ENCODE results near the gene ITPR1.

Gene ITPR1

DNA sequence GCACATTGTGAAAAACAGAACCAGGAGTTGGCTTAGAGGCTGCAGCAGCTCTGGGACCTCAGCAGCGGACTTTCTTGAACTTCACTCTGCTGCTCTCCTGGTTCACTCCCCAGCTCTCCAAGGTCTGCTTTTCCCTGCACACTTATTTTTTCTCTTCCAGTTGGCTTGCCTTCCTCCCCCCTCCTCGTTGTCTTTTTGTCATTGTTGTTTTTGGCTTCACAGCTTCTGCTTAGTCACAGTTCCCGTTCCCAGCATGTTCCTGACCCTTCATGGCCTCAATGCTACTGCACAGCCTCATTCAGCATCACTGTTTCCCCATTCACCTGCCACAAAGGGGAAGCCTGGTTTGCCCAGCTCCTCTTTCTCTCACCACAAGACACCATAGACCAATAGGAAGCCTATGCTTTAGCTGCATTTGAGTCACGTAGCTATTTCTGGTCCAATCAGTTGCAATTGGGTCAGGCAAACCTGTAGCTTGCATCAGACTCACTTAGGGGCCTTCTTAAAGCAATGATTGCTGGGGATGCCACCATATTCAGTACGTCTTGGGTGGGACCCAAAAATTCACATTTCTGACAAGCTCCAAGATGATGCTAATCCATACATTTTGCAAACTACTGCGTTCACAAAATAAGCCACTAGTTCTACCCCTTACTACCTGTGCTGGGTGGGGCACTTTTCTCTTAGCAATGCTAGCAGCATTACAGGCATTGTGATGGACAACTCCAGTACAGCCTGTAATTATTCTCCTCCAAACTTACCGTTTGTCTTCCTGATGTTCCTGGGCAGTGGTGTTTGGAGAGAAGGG is 18.3 kb upstream of the ITPR1 start:
- Histone ChIP-seq H3K4me3 (replicated peaks; ENCODE audit: insufficient read depth, low read length) (peak overlapping the region; percentile 9), H3K27ac (replicated peaks) (peak overlapping the region; percentile 85), H3K27me3 (ENCODE audit: insufficient read depth, poor library complexity, severe bottlenecking) (no peaks in the 10 kb centered on the region)
- TF ChIP-seq POLR2AphosphoS5 (IDR thresholded peaks at IDR 0.05; ENCODE audit: low read depth) = peak; percentile 84
- TF ChIP-seq, protein P1, sequence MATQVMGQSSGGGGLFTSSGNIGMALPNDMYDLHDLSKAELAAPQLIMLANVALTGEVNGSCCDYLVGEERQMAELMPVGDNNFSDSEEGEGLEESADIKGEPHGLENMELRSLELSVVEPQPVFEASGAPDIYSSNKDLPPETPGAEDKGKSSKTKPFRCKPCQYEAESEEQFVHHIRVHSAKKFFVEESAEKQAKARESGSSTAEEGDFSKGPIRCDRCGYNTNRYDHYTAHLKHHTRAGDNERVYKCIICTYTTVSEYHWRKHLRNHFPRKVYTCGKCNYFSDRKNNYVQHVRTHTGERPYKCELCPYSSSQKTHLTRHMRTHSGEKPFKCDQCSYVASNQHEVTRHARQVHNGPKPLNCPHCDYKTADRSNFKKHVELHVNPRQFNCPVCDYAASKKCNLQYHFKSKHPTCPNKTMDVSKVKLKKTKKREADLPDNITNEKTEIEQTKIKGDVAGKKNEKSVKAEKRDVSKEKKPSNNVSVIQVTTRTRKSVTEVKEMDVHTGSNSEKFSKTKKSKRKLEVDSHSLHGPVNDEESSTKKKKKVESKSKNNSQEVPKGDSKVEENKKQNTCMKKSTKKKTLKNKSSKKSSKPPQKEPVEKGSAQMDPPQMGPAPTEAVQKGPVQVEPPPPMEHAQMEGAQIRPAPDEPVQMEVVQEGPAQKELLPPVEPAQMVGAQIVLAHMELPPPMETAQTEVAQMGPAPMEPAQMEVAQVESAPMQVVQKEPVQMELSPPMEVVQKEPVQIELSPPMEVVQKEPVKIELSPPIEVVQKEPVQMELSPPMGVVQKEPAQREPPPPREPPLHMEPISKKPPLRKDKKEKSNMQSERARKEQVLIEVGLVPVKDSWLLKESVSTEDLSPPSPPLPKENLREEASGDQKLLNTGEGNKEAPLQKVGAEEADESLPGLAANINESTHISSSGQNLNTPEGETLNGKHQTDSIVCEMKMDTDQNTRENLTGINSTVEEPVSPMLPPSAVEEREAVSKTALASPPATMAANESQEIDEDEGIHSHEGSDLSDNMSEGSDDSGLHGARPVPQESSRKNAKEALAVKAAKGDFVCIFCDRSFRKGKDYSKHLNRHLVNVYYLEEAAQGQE (IDR thresholded peaks at IDR 0.05; ENCODE audit: insufficient replicate concordance, low read depth) = no peak
- TF ChIP-seq SPI1 (IDR thresholded peaks at IDR 0.05; ENCODE audit: borderline replicate concordance, low read depth) = peak; percentile 91; the same call in 1 of the 2 replicates
- peak; percentile 97 to 99 for DNase-seq (ENCODE audit: low read depth in 1 of 2, low spot score in 1 of 2)

DNA sequence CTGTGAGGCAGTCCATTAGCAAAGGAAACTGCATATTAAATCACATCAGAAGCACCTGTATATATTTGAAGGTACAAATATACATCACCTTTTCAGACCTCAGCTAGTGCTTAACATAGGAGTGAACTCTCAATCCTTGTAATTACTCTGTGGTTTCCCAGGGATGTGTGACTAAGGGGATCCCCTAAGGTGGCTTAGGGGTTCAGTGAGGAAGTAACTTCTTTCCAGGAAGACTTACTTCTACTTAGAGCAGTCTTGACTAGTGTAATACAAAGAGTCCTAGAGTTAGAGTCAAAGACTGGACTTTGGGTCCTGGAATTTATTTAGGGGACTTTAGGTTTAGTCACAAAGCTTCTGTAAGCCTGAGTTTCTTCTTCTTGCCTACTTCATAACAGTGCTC is 17.3 kb upstream of the ITPR1 start:
- DNase-seq (ENCODE audit: low read depth in 1 of 2, low spot score in 1 of 2) = peak in 1 of 2 experiments; percentile 14
- peak overlapping the region; percentile 85 for H3K27ac ChIP-seq (replicated peaks)
- H3K27me3 ChIP-seq (ENCODE audit: insufficient read depth, poor library complexity, severe bottlenecking) = no peaks in the 10 kb centered on the region
- TF ChIP-seq POLR2AphosphoS5 (IDR thresholded peaks at IDR 0.05; ENCODE audit: low read depth) = no peak
- peak; percentile 53; the same call in 1 of the 2 replicates for TF ChIP-seq SPI1 (IDR thresholded peaks at IDR 0.05; ENCODE audit: borderline replicate concordance, low read depth)
- H3K4me3 ChIP-seq (replicated peaks; ENCODE audit: insufficient read depth, low read length) = no peak overlapping the region

DNA sequence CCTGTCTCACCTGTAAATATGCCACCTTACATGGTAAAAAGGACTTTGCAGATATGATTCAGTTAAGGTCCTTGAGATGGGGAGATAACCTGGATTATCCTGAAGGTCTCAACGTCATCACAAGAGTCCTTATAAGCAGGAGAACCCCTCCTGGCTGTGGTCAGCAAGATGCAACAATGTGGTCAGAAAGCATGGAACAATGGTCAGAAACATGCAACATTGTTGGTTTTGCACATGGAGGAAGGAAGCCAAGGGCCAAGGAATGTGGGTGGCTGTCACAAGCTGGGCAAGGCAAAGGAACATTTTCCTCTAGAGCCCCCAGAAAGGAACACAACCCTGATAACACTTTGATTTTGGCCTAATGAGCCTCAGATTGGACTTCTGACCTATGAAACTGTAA is 16.7 kb upstream of the ITPR1 start:
- TF ChIP-seq POLR2AphosphoS5 (IDR thresholded peaks at IDR 0.05; ENCODE audit: low read depth) (peak; percentile 40; the same call in 1 of the 2 replicates), GABPA (IDR thresholded peaks at IDR 0.05; ENCODE audit: low read depth) (no peak)
- TF ChIP-seq, protein P1 (IDR thresholded peaks at IDR 0.05; ENCODE audit: insufficient replicate concordance, low read depth) = no peak
- peak overlapping the region; percentile 85; the same call in 1 of the 2 replicates for H3K27ac ChIP-seq (replicated peaks)
- peak; percentile 15 to 92 for DNase-seq (ENCODE audit: low read depth in 1 of 2, low spot score in 1 of 2)
- H3K4me3 ChIP-seq (replicated peaks; ENCODE audit: insufficient read depth, low read length) = no peak overlapping the region
- no peaks in the 10 kb centered on the region for H3K27me3 ChIP-seq (ENCODE audit: insufficient read depth, poor library complexity, severe bottlenecking)

DNA sequence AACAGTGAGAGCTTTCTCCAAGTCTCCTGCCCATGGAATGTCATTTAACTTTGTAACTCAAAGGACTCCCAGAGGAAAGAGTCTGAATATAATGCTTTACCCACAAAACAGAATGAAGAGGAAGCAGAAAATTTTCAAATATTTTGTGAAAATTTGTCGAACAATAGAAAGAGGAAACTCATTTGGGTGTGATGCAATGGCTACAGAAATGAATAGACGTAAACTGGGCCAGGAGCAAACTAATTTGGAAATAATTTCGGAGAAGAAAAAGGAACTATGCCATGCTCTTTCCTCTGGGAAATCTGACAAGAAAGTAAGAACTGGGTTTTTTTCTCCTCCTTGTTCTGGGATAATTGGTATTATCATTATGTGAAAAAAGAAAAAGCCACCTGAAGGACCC is 14.9 kb upstream of the ITPR1 start:
- peak overlapping the region; percentile 60 for H3K27ac ChIP-seq (replicated peaks)
- DNase-seq (ENCODE audit: low read depth in 1 of 2, low spot score in 1 of 2) = peak in 1 of 2 experiments; percentile 67
- H3K27me3 ChIP-seq (ENCODE audit: insufficient read depth, poor library complexity, severe bottlenecking) = no peaks in the 10 kb centered on the region
- TF ChIP-seq, protein P2, sequence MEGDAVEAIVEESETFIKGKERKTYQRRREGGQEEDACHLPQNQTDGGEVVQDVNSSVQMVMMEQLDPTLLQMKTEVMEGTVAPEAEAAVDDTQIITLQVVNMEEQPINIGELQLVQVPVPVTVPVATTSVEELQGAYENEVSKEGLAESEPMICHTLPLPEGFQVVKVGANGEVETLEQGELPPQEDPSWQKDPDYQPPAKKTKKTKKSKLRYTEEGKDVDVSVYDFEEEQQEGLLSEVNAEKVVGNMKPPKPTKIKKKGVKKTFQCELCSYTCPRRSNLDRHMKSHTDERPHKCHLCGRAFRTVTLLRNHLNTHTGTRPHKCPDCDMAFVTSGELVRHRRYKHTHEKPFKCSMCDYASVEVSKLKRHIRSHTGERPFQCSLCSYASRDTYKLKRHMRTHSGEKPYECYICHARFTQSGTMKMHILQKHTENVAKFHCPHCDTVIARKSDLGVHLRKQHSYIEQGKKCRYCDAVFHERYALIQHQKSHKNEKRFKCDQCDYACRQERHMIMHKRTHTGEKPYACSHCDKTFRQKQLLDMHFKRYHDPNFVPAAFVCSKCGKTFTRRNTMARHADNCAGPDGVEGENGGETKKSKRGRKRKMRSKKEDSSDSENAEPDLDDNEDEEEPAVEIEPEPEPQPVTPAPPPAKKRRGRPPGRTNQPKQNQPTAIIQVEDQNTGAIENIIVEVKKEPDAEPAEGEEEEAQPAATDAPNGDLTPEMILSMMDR (IDR thresholded peaks at IDR 0.05; ENCODE audit: insufficient read depth, low read length) = no peak
- peak; percentile 46; the same call in 1 of the 2 replicates for TF ChIP-seq SPI1 (IDR thresholded peaks at IDR 0.05; ENCODE audit: borderline replicate concordance, low read depth)
- H3K4me3 ChIP-seq (replicated peaks; ENCODE audit: insufficient read depth, low read length) = no peak overlapping the region

DNA sequence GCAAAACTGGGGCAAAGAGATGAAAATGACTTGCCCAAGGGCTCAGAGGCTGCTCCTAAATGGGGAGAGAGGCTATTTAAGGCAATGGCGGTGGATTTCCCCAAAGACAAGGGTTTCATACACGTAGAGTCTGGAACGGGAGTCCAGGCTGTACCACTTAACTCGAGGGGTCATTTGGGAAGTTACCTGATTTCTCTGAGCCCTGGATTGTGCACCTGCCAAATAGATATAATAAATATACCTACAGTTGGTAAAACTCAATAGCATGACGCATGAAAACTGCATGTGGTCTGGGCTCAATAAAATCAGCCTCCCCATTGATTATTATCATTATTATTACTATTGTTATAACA is 1.3 kb upstream of the ITPR1 start:
- no peak for TF ChIP-seq GABPA (IDR thresholded peaks at IDR 0.05; ENCODE audit: low read depth)
- TF ChIP-seq, protein P1 (IDR thresholded peaks at IDR 0.05; ENCODE audit: insufficient replicate concordance, low read depth) = no peak
- TF ChIP-seq, protein P2 (IDR thresholded peaks at IDR 0.05; ENCODE audit: insufficient read depth, low read length) = no peak
- TF ChIP-seq SPI1 (IDR thresholded peaks at IDR 0.05; ENCODE audit: borderline replicate concordance, low read depth) = no peak
- no peak for TF ChIP-seq POLR2AphosphoS5 (IDR thresholded peaks at IDR 0.05; ENCODE audit: low read depth)
- Histone ChIP-seq H3K27me3 (ENCODE audit: insufficient read depth, poor library complexity, severe bottlenecking) (no peaks in the 10 kb centered on the region), H3K27ac (replicated peaks) (no peak overlapping the region; the same call in 1 of the 2 replicates), H3K4me3 (replicated peaks; ENCODE audit: insufficient read depth, low read length) (peak overlapping the region; percentile 90)
- DNase-seq (ENCODE audit: low read depth in 1 of 2, low spot score in 1 of 2) = no peak

Data from HL-60 (cell line).